Activated CD4-positive, CD25-positive, alpha-beta regulatory T cell treated with anti-CD3 and anti-CD28 coated beads, Interleukin-2, amount 50 U/mL, for 16 hours (primary cell): ENCODE measurements around the gene IQSEC3.
"Not testable (repeated sequence)": the region's sequence is repeated elsewhere in the genome, so short reads cannot be mapped to it uniquely, and the experiment has no call there.

Source experiments
- DNase-seq: peaks from one replicate; pipeline ENCODE4 v3.0.0-alpha.2; 2020; ENCODE audit warnings: low read depth, low spot score

IQSEC3 gene

DNA sequence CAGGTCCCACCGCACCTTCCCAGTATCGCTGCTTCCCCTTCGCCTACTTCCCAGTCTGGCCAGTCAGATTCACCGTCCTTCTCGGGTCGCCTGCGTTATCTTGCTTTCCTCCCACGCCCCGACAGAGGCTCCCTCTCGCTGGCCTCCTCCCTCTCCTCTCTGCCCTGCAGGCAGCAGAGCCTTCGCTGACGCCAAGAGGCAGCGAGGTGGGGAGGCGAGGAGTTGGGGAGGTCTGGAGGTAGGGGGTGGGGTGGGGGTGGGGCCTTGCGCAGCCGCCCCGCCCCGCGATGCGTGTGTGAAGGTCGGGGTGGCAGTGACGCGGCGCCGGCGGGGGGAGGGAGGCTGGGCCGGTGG is at the start of gene IQSEC3:
IQSEC3 (plus strand) TSS at position 340 of the 354 bp plus-strand sequence. CDS start 116 bp downstream, outside the sequence.
- DNase-seq, result not testable (repeated sequence)

DNA sequence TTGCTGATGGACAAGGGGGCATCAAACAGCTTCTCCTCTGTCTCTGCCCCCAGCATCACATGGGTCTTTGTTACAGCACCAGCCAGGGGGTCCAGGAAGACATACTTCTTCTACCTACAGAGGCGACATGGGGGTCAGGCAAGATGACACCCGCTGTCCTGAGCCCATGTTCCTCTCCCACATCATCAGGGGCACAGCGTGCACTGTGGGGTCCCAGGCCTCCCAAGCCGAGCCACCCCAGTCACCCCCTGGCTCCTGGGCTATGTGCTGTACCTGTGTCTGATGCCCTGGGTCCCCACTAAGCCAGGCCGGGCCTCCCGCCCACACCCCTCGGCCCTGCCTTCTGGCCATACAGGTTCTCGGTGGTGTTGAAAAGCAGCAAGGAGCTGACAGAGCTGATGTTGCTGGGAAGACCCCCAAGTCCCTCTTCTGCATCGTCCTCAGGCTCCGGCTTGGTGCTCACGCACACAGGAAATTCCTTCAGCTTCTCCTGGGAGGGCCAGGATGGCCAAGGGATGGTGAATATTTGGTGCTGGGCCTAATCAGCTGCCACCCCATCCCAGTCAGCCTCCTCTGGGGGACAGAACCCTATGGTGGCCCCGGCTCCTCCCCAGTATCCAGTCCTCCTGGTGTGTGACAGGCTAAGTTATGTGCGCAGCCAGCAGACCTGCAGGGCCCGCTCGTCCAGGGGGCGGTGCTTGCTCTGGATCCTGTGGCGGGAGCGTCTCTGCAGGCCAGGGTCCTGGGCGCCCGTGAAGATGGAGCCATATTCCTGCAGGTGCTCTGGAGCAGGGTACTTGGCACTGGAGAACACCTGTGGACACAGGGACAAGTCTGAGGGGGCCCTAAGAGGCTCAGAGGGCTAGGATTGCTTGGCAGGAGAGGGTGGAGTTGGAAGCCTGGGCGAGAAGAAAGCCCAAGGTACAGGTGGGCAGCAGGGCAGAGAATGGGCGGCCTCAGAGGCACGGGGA is 48.9 kb upstream of the IQSEC3 start:
- not testable (repeated sequence) for DNase-seq

DNA sequence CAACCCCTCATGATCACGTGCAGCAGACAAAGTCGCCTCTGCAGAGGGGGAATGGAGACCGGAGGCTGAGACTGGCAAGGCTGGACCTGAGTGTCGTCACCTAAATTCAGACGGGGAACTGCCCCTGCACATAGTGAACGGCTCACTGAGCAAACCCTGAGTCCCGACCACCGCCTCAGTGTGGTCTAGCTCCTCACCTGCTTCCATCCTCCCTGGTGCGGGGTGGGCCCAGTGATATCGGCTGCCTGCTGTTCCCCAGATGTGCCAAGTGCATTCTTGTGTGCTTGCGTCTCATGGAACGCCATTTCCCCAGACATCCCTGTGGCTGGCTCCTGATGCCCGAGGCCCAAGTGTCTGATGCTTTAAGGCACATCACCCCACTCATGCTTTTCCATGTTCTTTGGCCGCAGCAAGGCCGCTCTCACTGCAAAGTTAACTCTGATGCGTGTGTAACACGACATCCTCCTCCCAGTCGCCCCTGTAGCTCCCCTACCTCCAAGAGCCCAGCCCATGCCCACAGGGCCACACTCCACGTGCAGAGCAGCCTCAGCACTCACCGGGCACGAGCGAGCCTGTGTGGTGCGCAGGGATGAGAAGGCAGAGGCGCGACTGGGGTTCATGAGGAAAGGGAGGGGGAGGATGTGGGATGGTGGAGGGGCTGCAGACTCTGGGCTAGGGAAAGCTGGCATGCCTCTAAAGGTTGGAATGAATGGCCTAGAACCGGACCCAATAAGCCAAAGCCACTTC is 47.6 kb upstream of the IQSEC3 start:
- not testable (repeated sequence) for DNase-seq

DNA sequence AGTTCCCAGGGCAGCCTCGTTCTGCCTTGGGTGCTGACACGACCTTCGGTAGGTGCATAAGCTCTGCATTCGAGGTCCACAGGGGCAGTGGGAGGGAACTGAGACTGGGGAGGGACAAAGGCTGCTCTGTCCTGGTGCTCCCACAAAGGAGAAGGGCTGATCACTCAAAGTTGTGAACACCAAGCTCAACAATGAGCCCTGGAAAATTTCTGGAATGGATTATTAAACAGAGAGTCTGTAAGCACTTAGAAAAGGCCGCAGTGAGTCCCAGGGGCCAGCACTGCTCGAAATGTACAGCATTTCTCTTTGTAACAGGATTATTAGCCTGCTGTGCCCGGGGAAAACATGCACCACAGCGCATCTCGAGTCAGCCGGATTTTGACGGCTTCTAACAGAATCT is 46.7 kb upstream of the IQSEC3 start:
- not testable (repeated sequence) for DNase-seq

DNA sequence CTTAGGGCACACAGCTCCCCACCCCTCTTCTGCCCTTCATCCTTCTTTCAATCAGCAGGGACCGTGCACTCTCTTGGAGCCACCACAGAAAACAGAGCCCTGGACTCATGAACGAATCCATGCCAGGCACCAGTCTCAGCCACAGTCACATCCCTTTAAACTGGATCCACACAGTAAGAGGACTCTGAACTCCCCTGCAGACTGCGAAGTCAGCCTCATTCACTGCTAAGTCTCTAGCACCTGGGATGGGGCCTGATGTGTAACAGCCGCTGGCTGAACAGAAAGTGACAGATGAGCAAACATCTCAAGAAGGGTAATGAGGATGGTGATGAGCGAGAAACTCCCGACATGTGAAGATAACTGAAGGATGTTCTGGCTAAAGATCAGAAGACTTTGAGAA is 45.8 kb upstream of the IQSEC3 start:
- DNase-seq, result no peak

DNA sequence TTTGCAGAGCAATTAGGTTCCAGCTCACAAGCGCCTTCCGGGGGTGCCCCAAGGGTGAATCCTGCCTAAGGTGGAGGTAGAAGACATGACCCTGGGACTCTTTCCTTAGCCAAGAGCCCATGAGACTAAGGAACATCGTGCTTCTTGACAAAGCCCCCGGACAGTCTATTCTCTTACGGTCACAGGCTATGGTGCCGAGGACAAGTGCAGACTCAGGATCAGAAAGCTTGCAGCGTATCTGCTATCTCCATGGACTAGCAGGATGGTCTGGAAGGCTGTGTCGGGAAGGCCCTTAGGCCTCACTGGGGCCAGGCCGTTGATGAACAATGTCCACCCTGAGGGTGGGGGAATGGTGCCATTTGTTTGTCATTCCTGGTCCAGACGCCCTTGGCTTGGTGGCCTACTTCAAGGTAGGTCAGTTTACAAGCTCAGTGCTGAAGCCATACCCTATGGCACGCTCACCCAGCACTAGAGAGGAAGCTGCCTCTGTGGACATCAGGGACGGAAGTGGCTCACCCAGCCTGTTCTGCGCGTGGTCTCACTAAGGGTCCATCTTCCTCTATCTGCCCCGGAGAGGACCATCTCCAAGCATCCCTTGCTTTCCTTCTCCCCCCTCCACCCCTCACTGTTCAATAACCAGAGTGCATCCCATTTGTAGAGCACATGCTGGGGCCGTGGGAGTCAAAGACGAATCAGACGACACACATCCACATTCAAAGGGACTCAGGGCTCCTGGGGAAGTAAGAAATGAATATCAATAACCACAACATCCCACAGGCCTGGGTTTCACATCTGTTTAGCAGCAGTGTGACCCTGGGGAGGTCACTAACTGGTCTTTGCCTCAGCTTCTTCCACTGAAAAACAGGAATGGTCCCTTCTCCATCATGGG is 45.0 kb upstream of the IQSEC3 start:
- no peak for DNase-seq

DNA sequence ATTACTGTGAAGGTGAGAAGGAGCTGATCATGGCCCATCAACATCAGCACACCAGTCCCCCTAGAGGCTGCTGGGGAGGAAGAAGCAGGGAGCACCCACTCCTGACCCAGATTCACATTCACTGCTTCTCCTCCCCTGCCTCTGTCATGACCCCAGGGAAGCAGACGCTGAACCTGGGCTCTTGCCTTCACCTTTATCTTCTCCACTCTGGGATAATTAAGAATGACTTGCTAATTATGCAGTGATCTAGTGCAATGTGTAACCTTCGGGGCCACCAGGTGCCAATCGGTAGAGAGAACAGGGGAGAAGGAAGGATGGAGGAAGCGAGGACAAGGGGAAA is 44.4 kb upstream of the IQSEC3 start:
- DNase-seq, result no peak

DNA sequence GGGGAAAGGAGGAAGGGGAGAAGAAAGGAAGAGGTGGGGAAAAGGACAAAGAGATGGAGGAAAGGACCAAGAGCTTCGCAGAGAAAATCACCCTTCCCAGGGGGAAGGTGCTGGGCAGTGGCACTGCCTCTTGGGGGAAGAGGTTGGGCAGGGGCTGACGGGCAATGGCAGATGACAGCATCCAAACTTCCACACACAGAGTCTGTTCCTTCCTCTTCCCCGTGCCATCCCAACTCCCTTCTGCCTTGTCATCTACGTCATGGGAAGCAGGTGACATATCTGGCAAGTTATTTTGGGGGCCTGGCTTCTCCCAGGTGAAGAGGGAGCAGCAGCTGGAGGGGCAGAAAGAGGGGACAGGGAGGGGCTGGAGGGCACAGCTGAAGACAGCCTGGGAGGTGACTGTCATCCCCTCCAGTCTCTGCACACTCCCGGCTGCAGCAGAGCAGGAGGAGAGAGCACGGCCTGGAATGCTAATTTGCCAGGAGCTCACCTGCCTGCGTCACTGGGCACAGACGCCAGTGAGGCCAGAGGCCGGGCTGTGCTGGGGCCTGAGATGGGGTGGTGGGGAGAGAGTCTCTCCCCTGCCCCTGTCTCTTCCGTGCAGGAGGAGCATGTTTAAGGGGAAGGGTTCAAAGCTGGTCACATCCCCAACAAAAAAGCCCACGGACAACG is 43.9 kb upstream of the IQSEC3 start:
- DNase-seq, result no peak

DNA sequence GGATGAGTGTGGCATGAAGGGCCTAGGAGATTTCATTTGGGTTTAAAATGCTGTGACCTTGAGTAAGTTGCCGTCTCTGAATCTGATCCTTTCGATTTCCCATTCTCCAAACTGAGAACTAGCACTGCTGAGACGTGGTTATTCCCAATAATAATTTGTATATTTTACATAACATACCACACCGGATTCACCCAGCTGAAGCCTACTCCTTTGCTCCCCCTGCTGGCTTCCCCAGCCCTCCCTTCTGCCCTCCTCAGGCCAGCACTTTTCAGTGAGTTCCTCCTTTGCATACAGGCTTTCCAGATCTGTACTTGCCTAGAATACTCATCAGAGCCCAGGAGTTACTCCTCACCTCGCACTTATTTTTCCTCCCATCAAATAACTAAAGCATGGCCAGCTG is 38.7 kb upstream of the IQSEC3 start:
- DNase-seq, result not testable (repeated sequence)

DNA sequence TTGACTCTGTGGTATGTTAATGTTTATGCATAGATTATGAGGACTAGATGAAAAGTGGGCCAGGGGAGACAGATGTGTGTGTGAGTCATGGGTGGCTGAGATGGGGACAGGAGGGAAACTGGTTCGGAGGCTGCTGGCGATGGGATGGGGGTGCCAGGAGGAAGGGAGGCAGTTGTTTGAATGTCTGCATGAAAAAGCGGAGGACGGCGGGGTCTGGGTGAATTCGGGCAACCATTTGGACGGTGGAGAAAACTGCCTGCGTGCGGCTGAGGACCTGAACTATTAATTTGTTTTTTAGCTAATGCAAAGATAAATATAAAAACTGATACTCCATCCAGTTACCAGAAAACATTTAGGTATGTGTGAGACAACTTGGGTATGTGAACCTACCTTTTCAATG is 27.8 kb upstream of the IQSEC3 start:
- DNase-seq, result not testable (repeated sequence)

DNA sequence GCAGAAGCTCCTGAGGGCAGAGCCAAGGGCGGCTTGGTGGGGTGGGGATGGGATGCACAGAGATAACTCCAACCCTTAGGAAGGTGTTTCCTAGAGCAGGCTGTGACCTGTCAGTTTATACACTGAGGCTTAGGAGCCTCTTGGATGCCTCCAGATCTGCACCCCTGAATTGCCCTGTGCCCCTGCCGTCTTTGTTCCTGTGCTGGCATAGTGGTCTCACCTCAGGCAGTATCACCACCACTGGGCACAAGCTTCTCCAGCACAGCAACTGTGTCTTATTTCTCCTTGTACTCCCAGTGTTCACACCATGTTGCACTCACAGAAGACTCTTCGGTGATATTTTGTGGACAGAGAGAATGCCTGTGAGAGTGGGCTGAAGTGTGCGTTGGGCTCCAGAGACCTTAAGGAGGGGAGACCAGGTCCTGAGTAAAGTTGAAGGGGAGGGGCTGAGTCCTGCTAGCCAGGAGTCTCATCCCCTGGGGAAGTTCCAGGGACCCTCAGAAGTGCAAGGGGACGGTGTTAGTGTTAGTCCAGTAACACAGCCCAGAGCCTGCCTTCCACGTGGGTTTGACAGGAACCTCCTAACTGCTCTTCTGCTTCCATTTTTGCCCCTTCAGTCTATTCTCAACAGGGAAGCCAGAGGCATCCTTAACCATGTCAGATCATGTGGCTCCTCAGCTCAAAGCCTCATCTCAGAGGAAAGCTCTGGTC is 26.9 kb upstream of the IQSEC3 start:
- not testable (repeated sequence) for DNase-seq

DNA sequence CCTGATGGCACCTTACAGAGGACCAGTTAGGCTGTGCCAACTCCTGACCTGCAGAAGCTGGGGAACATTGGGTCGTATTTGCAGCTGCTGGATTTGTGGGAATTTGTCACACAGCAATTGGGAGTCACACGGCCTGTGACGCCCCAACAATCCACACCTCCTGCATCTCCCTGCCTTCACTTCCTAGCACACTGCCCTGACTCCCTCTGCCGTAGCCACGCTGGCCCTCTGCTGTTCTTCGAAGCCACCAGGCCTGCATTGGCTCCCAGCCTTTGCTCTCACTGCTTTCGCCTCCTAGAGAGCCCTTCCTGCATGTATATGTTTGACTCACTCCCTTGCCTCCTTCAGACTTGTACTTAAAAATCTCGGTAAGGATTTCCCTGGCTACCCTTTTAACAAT is 22.2 kb upstream of the IQSEC3 start:
- not testable (repeated sequence) for DNase-seq

DNA sequence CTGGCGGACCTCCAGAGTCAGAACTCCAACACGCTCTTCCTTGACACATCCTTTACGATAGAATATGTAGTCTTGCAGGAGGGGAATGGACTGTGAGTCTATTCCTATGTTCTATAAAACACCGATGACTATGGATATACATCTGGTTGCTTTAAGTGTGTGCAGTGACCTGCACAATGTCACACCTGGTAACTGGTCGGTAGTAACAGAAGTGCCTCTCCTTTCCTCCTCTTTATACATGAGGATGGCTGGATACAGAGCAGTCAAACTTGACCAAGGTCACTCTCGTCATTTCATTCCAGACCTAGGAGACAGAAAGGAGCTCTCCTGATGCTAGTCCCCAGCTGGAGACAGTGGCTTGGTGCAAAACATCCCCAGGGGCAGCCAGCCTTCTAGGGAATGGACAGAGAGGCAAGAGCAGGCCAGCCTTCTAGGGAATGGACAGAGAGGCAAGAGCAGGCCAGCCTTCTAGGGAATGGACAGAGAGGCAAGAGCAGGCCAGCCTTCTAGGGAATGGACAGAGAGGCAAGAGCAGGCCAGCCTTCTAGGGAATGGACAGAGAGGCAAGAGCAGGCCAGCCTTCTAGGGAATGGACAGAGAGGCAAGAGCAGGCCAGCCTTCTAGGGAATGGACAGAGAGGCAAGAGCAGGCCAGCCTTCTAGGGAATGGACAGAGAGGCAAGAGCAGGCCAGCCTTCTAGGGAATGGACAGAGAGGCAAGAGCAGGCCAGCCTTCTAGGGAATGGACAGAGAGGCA is 21.2 kb upstream of the IQSEC3 start:
- DNase-seq, result not testable (repeated sequence)

DNA sequence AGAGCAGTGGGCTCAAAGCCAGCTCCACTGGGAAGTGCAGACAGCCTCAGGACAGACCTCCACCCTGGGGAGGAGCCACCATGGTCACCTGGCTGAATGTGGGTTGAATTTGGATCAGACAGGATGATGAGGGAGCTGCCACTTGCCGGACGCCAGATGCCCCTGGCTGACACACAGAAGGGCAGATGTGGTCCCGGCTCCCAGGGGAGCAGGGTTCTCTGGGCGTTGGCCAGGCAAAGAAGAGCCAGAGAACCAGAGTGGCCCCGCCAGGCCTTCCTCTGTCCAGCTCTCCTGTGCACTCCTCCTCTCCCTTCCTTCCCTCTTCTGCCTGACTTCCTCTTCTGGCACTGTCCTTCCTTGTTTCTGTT is 20.6 kb upstream of the IQSEC3 start:
- DNase-seq, result not testable (repeated sequence)

DNA sequence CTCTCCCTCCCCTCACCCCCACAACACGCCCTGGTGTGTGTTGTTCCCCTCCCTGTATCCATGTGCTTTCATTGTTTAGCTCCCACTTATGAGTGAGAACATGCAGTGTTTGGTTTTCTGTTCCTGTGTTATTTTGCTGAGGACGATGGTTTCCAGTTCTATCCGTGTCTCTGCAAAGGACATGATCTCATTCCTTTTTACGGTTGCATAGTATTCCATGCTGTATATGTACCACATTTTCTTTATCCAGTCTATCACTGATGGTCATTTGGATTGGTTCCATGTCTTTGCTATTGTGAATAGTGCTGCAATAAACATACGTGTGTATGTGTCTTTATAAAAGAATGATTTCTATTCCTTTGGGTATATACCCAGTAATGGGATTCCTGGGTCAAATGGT is 20.0 kb upstream of the IQSEC3 start:
- not testable (repeated sequence) for DNase-seq

DNA sequence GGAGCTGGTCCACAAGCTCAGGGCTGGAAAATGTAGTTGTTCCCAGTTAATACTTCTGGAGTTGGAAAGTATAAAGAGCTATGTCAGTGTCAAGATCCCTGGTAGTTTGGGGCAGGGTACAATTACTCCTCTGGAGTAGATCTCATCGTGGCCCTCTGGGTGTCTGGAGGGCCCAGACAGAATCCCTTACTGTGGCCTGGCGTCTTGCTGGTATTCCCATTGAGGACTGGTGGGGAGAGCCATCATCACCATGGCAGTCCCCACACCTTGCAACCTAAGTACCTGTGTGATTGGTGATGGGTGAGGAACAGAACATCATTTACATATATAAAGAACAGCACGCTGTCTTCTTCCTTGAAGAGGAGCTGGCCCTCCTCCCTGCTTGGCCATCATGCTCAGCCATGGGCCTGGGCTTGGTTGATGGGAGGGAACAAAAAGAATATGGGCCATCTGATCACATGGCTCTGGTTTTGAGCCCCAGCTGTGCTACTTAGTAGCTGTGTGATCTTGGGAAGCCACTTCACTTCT is 18.8 kb upstream of the IQSEC3 start:
- not testable (repeated sequence) for DNase-seq

DNA sequence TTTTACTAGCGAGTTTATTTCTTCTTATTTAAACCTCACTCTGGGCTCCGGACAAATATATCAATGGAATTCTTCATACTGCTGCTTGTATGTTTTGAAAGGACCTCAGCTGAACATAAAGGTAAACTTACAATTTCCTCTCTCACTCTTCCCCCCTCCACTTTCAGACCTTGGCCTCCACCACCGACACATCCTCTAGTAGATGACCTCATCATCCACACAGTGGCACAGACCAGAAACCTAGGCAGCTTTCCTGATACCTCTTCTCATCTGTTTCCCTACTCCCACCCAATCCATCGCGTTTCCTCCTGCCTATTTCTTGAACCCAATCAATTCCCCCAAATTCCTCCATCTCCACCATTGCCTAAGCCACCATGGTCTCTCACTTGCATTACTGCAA is 17.4 kb upstream of the IQSEC3 start:
- not testable (repeated sequence) for DNase-seq

DNA sequence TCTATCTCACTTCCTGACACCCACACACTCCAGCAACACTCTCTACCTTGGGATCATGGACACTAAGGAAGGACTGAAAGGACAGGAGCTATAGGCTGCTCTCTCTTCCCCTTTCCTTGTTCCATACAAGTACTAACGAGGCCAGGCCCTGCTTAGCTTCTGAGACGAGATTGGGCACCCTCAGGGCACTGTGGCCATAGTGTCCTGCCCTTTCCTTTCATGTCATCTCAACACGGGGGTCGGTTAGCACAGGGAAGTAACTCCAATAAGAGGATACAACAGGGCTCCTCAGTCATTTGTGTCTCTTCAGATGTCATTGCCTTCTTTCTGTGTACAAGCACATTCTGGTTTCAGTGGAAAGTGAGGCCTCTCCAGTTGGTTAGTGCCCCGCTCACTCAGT is 15.5 kb upstream of the IQSEC3 start:
- not testable (repeated sequence) for DNase-seq

DNA sequence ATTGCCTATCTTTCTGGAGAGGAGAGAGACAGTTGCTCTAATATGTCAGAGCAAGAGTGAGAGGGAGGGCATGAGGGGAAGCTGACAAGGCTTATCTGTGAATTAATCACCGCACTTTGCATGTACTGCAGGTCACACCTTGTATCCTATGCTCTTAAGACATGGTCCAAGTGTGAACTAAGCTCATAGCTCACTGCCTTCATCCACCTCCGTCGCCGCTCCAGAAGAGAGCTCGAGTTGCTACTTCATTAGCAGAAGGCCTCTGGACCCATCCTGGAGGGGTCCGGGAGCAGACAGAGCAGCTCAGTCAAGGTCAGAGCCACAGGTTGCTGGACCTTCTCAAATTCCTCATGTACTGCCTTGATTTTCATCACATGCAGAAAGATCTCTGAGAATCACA is 14.6 kb upstream of the IQSEC3 start:
- not testable (repeated sequence) for DNase-seq
